Neural cell (in vitro differentiated cells): ENCODE results near the gene SPOP.

ENCODE experiments used
- CTCF ChIP-seq: fragments of 450-650 bp; IDR thresholded peaks from 2 replicates; pipeline ENCODE4 v1.5.1; 2014; ENCODE audit warnings: antibody characterized with exemption, mild to moderate bottlenecking, moderate library complexity; ENCODE audit not compliant: poor library complexity, severe bottlenecking
- EZH2 ChIP-seq: fragments of 200-600, 300-800 bp; shearing (Covaris generic), sonication (generic); IDR thresholded peaks from 2 replicates; pipeline ENCODE4 v1.6.1; 2014; ENCODE audit warnings: antibody characterized with exemption, low read length, borderline replicate concordance, mild to moderate bottlenecking; ENCODE audit not compliant: insufficient read depth, poor library complexity, severe bottlenecking
- MXI1 ChIP-seq: fragments of 450-650 bp; conservative IDR thresholded peaks from 2 replicates; pipeline ENCODE4 v1.6.1; 2014; ENCODE audit warnings: antibody characterized with exemption, mild to moderate bottlenecking; ENCODE audit not compliant: poor library complexity, severe bottlenecking
- POLR2AphosphoS5 ChIP-seq: IDR thresholded peaks from 2 replicates; pipeline ENCODE4 v1.6.1; 2012

DNA sequence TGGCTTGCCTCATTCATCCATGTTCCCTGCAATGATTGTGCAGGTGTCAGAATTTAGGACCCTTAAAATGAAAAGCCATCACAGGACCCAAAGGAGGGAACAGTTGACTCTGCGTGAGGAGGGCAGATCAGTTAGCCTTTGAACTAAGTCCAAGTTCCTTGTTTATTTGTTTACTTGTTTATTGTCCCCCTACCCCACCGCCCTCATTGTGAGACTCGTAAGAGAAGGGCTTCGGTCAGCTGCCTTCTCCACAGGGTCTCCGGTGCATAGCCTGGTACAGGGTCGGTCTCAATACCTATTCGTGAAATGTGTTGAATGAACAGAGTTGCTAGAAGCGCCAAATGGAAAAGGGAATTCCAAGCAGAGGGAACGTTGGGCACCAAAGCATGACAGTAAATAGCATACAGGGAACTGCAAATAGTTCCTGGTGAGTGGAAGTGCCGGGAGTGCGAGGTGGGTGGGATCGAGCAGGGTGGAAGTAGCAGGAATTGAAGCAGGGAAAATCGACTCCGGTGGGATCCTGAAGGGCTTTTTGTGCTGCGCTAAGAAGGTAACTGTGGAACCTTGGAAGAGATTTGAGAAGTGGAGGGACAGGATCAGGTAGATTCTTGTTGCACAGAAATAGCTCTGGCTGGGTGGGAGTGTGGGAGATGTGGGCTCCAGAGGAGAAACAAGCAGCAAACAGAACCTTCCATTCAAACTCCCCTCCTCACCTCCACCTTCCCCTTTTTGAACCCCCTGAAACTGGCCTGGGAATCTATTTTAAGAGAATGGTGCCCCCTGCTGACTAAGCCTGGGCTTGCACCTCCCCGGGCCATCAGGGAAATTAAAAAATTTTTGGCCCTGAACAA, 17.2 kb upstream of the SPOP start:
- peak; percentile 95 for TF ChIP-seq CTCF
- TF ChIP-seq POLR2AphosphoS5, result no peak
- no peak for TF ChIP-seq EZH2
- no peak for TF ChIP-seq MXI1
